ENCODE data around the gene TKTL1.
"Not testable (repeated sequence)": the region's sequence is repeated elsewhere in the genome, so short reads cannot be mapped to it uniquely, and the experiment has no call there.

- TF ChIP-seq CTCF (IDR thresholded peaks at IDR 0.05; ENCODE audit: insufficient read depth, low read length, poor library complexity, severe bottlenecking); EZH2phosphoT487 (conservative IDR thresholded peaks at IDR 0.05; ENCODE audit: low read length): not testable (repeated sequence)
These were observed 26.4 kb upstream of the TKTL1 start for GRCh38 chrX:154269245-154269644.
